Stimulated activated CD4-positive, alpha-beta T cell treated with anti-CD3 and anti-CD28 coated beads, TNF-alpha, amount 100 ng/mL, for 4 hours (primary cell): ENCODE results near the gene APBB1.
"Not testable (repeated sequence)": the region's sequence is repeated elsewhere in the genome, so short reads cannot be mapped to it uniquely, and the experiment has no call there.

Source experiments
- DNase-seq, 3 experiments: peaks; one replicate each; pipeline ENCODE4 v3.0.0-alpha.2; 2020; ENCODE audit warnings: low read depth in 3 of 3

The APBB1 gene

DNA sequence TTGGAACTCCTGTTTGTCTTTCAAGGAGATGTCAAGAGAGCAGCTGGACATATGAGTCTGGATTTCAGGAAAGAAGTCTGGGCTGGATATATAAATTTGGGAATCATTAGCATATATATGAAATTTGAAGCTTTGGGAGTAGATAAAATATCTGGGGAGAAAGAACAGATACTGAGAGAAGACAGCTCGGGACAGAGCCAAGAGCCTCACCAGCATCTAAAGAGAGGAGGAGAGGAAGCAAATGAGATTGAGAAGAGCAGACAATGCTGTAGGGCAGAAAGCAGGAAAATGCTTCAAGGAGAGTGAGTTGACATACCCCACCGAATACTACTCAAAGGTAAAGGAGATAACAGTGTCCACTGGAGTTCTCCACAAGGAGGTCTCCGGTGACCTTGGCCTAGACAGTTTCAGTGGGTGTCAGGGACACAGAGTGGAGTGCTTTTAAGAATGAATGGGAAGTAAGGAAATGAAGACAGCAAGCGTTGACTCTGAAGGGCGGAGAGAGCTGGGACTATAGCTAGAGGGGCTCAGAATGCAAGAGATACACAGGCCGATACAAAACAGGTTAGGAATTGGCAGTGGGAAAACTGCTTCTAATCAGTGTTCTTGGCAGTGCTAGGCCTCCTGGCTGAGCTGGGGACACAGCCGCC lies 862 bp downstream of the APBB1 start:
- DNase-seq: no peak

DNA sequence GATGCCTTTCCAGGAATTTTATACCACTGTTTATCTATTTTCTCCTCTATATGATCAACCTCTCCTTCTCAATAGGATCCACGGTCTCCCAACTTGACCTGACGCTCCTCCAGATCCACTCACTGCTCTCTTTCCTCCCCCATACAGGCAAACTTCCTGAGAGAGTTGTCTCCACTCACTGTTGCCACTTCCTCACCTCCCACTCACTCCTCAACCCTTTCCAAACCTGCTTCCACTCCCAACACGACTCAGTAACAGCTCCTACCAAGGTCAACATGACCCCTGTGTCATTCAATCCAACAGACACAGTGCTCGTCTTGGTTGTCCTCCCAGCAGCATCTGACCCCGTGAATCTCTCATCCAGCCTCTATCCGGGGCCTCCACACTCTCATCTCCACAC lies 3.1 kb downstream of the APBB1 start:
- DNase-seq: no peak

DNA sequence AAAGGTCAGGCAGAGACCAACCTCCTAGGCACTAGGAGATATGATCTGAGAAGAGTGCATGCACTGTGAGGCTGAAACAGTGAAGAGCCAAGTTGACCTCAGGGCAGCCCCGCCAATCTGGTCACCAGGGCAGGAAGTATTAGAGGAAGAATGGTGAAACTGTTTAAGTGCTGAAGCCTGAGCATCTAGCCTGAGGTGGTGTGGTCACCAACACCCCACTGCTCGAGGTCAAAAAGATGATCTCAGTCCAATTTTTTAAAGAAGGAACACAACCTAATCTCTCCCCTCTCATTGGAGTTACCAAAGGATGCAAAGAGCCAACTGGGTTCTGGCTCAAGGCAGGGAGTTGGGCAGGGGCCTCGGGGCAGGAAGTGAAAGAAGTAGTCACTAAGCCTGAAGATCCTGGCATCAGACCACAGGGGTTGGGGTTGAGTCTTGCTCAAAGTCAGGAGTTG lies 4.0 kb downstream of the APBB1 start:
- no peak for DNase-seq

DNA sequence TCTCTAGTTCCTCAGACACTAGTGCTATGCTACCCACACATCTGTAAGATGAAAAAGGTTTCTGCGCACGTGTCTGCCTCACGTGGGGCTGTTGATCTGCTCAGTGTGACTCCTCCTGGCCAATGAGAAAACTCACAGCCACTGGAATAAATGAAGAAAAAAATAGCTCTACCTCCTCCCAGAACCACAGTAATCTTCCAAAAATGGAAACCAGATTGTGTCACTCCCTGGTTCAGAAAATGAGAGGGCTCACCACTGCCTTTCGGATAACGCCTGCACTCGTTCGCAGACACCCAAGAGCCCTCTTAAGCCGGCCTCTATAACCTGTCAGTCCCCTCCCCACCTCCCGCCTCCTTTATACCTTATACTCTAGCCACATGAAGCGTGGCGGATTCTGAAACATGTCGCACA lies 5.1 kb downstream of the APBB1 start:
- peak in 2 of 3 experiments; percentile 43 to 61 for DNase-seq

DNA sequence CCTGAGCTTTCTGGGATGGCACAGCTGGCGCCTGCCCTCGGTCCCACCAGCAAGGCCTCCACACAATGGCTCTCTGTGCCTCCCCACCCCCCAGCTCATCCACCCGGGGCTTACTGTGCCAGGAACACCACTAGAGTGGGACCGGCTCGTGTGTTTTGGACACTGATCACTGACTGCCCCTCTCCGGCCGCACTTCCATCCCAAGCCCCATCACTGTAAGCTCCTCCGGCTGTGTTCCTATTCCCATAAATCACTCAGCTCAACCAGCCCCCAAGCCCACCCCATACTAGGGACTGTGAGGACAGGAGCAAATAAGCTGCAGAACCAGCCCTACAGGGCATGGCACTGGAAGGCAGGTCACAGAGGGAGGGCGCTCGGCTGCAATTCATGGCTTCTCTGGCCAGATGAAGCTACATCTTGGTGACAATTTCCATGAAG lies 7.3 kb downstream of the APBB1 start:
- DNase-seq: no peak

DNA sequence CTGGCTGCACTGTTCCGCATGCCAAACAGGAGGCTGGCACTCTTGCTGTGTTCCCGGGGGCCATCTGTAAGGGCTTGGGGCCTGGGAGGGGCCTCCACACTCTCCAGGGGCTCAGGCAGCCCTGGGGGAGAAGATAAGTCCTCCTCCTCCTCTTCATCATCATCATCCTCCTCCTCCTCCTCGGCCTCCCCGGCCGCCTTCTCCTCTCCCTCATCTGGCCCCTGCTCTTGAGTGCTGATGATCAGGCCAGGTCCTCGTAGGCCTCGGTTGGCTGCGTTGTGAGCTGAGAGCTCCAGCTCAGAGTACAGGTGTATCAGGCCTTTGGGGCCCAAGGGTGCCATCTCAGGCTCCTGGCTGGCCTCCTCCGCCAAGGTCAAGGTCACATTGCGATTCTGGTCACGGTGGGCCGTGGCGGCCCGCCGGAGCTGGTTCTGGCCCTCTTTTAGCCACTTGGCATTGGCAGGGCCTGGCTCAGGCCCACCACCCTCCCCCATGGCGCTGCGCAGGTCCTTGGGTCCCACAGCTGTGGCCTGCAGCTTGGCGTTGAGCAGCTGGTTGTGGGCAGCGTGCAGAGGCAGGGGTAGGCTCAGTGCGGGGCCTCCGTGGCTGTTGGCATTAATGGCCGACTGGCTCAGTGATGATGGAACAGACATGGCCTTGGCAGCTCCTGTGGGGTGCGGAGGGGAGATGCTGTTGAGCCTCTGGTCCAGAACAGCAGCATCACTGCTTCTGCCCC lies 8.0 kb downstream of the APBB1 start:
- no peak for DNase-seq

DNA sequence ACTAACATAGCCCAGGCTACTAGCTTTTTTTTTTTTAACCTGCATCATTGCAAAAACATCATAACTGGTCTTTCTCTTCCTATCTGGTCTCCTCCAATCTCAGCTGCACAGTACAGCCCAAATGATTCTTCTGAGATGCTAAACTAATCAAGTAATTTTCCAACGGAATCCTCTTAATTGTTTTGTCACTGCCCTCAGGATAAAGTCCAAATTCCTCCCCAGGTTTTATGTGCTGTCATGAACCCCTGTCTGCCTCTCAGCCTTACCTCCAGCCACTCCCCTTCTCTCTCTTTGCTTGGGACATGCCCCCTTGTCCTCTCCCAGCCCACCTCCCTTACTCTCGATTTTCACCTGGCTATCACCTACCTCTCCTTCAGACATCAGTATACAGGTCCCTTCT lies 12.5 kb downstream of the APBB1 start:
- no peak for DNase-seq

DNA sequence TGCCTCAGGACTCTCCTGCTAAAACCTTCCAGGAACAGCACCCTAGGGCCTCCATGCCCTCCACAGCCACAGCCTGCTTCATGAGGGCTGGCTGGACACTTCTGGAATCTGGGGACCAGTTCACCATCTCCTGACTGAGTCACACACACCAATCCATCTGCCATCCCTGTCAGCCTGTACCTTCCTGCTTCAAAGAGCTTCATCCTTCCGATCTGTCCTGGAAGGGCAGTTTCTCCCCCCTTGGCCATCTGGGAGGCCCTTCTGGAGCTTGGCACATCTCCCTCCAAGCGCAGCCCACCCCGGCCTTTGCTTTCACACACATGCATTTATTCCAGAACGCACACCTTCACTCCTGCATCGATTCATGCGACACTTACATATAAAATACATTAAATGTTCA lies 13.0 kb downstream of the APBB1 start:
- no peak for DNase-seq

DNA sequence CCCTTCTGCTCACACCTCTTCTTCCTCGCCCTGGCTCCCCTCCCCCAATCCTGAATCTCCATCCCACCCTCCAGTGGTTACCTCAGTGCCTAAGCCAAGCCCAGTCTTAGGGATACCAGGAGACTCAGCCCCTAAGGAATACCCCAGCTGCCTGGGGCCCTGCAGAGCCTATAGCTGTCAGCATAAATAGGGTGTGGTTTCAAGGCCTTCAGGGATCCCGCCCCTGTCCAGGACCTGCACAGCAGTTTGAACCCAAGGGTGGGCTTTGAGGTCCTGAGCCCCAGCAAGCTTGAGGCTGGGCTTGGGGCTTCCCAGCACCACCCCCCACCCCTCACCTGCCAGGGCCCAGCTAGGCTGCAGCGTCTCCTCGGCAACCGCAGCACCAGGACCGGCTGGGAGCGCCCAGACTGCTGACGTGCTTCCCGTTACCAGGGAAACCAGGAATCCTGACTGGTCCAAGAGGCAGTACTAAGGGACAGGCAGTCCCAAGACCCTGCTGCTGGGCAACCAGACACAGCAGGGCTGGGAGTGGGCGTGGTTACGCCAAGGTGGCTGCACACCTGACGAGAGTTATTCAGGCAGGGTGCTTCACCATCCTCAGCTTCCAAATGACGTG lies 13.7 kb downstream of the APBB1 start:
- DNase-seq: no peak

DNA sequence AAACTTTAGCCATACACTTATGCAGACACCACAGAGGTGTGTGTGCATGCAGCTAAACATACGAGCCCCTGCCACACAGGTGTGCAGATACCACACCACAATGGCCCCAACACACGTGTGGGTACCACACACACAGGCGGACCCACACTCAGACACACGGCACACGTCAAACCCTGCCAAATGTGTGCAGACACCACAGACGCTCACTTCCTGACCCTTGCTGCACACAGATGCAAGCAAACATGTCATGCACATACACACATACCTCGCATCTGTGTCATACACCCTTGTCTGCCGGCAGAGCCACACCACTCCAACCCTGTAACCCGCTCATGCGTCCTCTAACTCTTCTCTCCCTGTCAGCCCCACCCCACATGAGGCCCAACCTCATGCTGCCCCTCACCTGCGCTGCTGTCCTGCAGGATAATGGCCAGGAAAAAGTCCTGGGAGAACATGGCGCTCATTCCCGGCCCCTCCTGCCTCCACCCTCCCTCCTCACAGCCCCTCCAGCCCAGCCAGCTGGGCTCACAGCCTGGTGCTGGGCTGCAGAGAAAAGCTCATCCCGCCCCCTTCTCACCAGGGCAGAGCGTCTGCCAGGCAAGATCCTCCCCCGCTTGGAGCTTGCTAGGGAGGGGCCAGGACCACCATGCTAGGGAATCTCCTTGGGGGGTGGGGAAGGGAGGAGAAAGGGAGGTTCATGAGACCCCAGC lies 14.4 kb downstream of the APBB1 start:
- DNase-seq: no peak

DNA sequence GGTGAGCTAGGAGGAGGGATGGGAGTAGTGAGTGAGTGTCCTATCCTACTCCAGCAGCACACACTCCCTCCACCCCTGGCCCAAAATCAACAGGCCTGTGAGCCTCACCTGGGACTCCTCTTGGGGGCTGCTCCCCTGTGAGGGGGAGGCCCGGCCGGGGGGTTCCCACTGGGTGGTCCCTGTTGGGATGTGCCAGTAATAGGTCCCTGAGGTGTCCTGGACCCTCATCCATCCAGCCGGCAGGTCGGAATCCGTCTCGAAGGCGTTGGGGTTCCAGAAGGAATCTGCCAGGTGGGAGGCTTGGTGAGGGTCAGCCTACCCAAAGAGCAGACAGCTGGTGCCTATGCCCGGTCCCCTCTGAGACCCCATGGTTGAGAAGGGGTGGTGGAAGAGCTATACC lies 15.4 kb downstream of the APBB1 start:
- DNase-seq: no peak

DNA sequence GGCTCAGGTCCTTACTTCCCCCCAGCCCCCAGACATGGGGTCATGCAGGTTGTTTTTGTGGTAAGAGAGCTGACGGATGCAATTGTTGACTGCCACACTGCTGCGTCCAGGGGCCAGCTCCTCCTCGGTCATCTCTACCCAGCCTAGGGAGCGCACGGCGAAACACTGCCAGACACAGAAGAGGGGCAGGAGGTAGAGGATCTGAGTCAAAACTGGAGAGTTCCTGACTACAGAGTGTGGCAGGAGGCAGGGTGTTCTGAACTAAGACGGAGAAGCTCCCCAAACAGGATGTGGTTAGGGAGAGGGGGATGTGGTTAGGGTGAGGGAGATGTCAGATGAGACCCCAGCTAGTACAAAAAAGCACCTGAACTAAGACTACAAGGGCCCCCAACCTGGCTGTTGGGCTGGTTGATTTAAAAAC lies 16.3 kb downstream of the APBB1 start:
- DNase-seq: peak in 2 of 3 experiments; percentile 33 to 45

DNA sequence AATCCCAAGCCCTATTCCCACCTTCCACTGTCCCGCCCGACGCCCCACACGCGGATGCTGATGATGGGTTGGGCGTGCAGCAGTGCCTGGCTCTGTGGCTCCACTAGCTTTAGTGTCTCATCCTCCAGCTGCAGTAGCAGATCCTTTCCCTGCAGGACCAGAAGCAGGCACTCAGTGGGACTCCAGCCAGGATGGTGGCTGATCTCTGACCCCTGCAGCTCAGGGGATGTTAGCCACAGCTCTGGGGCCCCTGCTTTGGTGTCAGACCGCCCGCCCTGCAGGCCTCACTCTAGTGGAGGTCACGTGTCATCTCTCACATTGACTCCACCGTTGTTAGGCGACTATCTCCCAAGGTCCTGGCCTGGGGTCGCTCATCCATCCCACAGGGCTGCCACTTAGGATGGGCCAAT lies 16.8 kb downstream of the APBB1 start:
- DNase-seq: no peak

DNA sequence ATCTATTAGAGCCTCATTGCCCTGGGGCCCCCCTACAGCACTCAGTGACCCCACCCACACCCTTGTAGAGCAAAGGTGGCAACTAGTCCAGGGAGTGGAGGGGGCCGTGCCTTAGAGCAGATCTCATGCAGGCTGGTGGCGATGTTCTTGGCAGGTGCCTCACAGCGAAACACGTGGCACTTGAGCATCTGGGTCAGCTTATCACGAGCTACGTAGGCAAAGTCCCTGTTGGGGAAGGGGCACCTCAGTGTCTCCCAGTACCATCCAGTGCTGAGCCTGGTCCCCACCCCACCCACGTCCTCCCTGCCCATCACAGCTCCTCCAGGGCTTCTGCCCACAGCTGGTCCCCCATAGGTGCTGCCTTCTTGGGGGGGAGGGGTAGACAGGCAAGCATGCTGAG lies 17.4 kb downstream of the APBB1 start:
- DNase-seq: no peak

DNA sequence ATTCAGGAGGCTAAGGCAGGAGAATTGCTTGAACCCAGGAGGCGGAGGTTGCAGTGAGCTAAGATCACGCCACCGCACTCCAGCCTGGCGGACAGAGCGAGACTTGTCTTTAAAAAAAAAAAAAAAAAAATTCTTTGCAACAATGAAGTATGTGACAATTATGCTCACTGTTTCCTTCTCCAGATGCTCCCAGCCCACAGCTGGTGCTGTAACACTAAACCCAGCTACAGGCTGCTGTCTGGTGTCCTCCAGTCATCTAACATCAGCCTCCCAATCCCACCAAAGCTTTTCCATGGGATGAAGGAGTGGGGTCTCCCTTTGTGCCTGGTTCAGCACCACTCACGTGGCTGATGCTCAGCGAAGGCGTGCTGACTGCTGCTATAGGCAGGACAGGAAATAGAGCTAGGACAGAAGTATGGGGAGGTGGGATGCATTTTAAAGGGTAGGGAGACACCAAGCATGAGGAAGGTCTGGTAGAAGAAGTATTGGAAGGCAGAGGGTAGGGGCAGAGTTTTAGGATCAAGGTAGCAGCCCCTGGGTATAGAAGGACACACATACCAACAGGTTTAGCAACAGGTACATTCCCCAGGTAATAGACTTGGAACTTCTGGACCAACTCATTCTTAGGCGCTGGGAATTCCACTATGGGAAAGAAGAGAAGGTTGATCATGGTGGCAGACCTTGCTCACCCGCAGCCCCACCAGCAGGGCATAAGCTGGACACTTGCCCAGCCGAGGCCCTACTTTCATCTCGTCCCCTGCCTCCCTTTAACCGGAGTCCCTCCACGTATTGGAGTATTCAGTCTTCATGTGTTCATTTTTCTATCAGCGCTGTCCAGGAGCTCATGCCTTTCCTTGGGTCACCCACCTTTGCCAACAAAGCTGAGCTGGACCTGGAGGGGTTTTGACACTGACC lies 18.2 kb downstream of the APBB1 start:
- DNase-seq: no peak

DNA sequence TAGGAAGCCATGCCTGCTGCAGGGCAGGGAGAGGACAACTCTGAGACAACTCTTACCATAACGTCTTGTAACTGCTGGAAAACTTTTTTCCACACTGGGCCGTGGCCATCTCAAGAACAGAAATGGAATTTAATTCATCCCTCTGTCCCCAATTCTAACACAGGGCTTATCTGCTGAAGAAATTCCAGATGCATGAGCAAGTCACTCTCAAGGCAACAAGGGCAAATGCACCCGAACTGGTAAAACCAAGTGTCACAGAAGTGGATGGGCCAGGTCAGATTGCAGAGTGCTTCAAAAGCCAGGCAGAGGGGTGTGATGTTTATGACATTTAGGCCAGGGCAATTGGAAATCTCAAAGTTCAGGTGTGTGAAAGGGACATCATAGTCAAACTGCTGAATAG lies 21.3 kb downstream of the APBB1 start:
- DNase-seq: no peak

DNA sequence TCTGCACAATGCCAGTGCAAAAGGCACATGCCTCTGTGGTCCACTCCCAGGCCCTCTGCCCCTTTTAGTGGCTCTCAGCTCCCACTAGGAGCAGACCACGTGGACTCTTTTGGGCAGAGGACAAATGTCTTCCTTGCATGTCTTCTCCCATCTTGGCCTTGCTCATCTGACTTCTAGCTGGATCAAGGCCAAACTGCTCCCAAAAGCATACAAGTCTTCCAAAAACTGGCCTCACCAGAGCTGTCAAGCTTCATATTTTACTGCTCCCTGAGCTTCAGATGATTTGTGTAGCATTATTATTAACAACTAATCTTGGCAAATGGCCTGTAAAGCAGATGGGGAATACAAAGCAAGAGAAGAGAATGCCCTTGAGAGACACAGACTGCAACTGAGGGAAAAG lies 21.7 kb downstream of the APBB1 start:
- DNase-seq: no peak

DNA sequence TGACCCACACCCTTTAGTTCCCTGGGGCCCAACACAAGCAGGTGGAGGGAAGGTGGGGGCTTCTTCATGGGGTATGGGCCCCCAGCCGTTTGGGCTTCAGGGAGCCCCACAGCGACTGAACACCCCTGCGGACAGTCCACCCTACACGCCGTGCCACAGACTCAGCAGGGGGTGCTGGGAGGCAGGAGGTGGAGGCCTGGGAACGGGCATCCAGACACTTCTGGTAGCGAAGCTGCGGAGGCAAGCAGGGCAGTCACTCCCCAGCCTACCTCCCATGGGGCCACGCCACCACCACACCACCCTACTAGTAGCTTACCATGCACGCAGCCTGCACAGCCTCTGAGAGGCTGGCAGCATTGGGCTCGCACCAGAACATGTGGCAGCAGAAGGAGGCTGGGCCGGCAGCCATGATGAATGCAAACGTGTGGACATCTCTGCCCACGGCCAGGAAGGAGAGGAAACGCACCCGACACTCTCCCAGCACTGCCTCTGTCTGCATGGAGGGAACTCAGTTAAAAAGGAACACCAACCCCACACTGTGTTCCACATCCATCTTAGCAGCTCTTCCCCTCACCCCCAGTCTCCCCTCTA lies 23.3 kb downstream of the APBB1 start:
- no peak for DNase-seq

DNA sequence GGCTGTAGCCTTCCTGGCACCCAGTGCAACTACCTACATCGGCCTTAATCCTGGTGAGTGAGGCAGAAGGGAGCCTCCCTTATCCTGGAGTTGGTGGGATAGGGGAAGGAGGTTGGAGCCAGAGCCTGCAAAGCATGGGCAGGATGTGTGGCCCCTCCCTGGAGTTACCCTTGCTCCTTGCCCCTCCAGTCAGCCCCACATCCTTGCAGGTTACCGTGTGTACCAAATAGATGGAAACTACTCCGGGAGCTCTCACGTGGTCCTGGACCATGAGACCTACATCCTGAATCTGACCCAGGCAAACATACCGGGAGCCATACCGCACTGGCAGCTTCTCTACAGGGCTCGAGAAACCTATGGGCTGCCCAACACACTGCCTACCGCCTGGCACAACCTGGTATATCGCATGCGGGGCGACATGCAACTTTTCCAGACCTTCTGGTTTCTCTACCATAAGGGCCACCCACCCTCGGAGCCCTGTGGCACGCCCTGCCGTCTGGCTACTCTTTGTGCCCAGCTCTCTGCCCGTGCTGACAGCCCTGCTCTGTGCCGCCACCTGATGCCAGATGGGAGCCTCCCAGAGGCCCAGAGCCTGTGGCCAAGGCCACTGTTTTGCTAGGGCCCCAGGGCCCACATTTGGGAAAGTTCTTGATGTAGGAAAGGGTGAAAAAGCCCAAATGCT lies 24.8 kb downstream of the APBB1 start:
- no peak for DNase-seq

DNA sequence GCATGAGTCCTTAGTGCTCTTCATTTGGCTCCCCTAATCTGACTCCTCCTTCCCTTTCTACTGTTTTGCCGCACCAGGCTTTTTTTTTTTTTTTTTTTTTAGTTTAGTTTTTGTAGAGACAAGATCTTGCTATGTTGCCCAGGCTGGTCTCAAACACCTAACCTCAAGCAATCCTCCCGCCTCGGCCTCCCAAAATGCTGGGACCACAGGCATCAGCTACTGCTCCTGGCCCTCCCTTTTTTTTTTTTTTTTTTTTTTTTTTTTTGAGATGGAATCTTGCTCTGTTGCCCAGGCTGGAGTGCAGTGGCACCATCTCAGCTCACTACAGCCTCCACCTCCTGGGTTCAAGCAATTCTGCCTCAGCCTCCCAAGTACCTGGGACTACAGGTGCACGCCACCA lies 26.6 kb downstream of the APBB1 start:
- DNase-seq: not testable (repeated sequence)
